Mucosa of rectum (tissue), 2 donors: Measurements from ENCODE around the gene TEX50.
"Not testable (repeated sequence)": the region's sequence is repeated elsewhere in the genome, so short reads cannot be mapped to it uniquely, and the experiment has no call there.

Experiments
- H3K27ac ChIP-seq, 2 donors: one replicate each; pipeline ENCODE4 v1.7.0; 2013; ENCODE audit warnings: inconsistent platforms in 2 of 2, low read depth in 2 of 2, low read length in 2 of 2
- H3K27me3 ChIP-seq, 2 donors: one replicate each; pipeline ENCODE4 v1.7.0; 2013; ENCODE audit warnings: low read length in 2 of 2; ENCODE audit not compliant: control insufficient read depth in 2 of 2, insufficient read depth in 2 of 2
- H3K36me3 ChIP-seq, 2 donors: one replicate each; pipeline ENCODE4 v1.7.0; 2013; ENCODE audit warnings: low read length in 2 of 2; ENCODE audit not compliant: control insufficient read depth in 2 of 2, insufficient read depth in 2 of 2
- H3K4me1 ChIP-seq, 2 donors: one replicate each; pipeline ENCODE4 v1.7.0; 2013; ENCODE audit warnings: low read length in 2 of 2, mild to moderate bottlenecking in 1 of 2; ENCODE audit not compliant: control insufficient read depth in 2 of 2, insufficient read depth in 2 of 2
- H3K4me3 ChIP-seq, 2 donors: one replicate each; pipeline ENCODE4 v1.7.0; 2013; ENCODE audit warnings: low read length in 2 of 2
- H3K9ac ChIP-seq, 2 donors: one replicate each; pipeline ENCODE4 v1.7.0; 2013; ENCODE audit warnings: low read length in 2 of 2, low read depth in 1 of 2, mild to moderate bottlenecking in 1 of 2
- H3K9me3 ChIP-seq, 2 donors: one replicate each; pipeline ENCODE4 v1.7.0; 2013; ENCODE audit warnings: low read length in 2 of 2; ENCODE audit not compliant: control insufficient read depth in 2 of 2
- donor health status: healthy.
- donor health status: Normal muscosa, but diverticular disease.

Gene TEX50, protein sequence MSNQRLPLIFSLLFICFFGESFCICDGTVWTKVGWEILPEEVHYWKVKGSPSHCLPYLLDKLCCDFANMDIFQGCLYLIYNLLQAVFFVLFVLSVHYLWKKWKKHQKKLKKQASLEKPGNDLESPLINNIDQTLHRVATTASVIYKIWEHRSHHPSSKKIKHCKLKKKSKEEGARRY

DNA sequence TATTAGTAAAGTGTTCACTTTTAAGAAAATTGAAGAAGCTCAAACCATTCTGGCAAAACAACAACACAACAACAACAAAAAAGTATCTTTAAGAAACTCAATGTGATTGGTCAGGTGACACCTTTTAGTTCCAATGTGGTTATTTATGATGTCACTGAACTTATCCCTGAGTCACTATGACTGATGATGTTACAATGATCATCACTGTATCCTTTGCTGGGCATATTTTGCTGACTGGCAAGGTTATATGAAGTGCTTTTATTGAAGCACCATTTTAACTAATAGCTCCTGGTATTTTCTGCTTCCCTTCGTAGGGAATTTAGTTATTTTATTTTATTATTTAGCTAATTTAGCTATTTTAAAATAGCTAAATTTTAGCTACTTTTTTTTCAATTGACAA is at the start of gene TEX50:
Gene TEX50, plus strand, starts transcription at position 223 of the 400 bp plus-strand sequence. CDS start 184 bp downstream, outside the sequence.
- no peaks in the 10 kb centered on the region for H3K4me1 ChIP-seq
- no peak within 1 kb of the TSS for H3K9ac ChIP-seq
- H3K4me3 ChIP-seq, result no peak within 1 kb of the TSS
- H3K27me3 ChIP-seq, result no peaks in the 10 kb centered on the region
- H3K27ac ChIP-seq, result no peak within 1 kb of the TSS
- H3K36me3 ChIP-seq, result no peaks in the 10 kb centered on the region
- no peaks in the 10 kb centered on the region for H3K9me3 ChIP-seq

DNA sequence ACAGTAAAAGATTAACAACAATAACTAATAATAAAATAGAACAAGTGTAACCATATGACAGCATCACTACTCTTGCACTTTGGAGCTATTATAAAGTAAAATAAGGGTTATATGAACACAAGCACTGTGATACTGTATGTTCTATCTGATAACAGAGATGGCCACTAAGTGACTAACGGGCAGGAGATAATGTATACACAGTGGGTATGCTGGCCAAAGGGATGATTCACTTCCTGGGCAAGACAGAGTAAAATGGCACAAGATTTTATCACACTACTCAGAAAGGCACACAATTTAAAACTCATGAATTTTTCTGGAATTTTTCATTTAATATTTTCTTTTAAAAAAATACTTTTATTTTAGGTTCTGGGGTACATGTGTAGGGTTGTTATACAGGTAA is 44.6 kb upstream of the TEX50 start:
- Histone ChIP-seq H3K27ac (no peak overlapping the region), H3K4me1 (no peaks in the 10 kb centered on the region), H3K36me3 (no peaks in the 10 kb centered on the region), H3K9me3 (no peaks in the 10 kb centered on the region), H3K27me3 (no peaks in the 10 kb centered on the region), H3K9ac (no peak overlapping the region), H3K4me3 (no peak overlapping the region)

DNA sequence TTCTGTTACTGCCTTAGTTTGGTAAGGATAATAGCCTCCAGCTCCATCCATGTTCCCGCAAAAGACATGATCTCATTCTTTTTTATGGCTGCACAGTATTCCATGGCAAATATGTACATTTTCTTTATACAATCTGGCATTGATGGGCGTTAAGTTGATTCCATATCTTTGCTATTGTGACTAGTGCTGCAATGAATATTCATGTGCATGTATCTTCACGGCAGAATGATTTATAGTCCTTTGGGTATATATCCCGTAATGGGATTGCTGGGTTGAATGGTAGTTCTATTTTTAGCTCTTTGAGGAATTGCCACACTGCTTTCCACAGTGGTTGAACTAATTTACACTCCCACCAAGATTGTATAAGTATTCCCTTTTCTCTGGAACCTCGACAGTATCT is 44.0 kb upstream of the TEX50 start:
- H3K27me3 ChIP-seq, H3K4me1 ChIP-seq, H3K9me3 ChIP-seq, H3K27ac ChIP-seq, H3K9ac ChIP-seq, H3K4me3 ChIP-seq, H3K36me3 ChIP-seq: not testable (repeated sequence)

DNA sequence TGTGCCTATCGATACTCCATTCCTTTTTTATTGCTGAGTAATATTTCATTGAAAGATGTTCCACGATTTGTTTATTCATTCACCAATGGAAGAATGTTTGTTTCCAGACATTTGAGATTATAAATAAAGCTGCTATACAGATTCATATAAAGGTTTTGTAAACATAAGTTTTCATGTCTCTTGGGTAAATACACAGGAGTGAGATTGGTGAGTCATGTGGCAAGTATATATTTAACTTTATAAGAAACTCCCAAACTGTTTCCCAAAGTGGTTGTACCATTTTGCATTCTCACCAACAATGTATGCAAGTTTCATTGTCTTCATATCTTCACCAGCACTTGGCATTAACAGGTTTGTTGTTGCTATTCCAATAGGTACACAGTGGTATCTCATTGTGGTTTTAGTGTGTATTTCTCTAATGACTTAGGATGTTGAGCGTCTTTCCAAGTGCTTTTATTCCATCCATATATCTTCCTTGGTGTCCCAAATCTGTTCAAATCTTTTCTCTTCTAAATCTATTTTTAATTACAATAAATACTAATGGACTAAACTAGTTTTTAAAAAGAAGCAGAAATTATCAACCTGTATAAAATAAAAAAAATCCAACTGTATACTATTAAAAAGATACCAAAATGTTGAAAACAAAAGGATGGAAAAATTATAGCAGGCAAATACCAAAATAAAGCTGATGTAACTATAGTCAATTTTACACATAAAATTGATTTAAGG is 38.9 kb upstream of the TEX50 start:
- H3K4me3 ChIP-seq, result no peak overlapping the region

DNA sequence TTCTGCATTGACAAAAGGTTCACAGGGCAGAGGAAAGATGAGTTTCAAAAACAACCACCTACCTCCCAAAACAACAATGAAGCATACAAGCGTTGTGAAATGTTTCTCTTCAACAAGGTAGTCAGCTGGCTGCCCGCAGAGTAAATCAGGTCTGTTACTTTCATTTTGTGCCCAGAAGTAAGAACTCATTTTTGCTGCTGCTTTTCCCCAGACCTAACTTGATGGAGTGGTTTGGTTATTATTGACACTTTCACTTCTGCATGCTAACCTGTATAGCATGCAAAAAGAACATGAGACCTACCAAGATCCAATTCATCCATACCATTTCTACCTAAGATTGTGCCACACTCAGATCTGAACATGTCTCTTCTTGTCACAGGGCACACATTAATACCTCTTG is 33.5 kb upstream of the TEX50 start:
- H3K9ac ChIP-seq, result no peak overlapping the region
- no peaks in the 10 kb centered on the region for H3K9me3 ChIP-seq
- H3K27me3 ChIP-seq, result peaks cover 0 to 1% of the 10 kb centered on the region in 2 donors
- H3K27ac ChIP-seq, result no peak overlapping the region
- H3K4me3 ChIP-seq, result no peak overlapping the region
- no peaks in the 10 kb centered on the region for H3K36me3 ChIP-seq
- no peaks in the 10 kb centered on the region for H3K4me1 ChIP-seq

More for the DNA sequence above, 38.9 kb upstream of the TEX50 start:
- no peaks in the 10 kb centered on the region for H3K9me3 ChIP-seq
- peaks cover 0 to 1% of the 10 kb centered on the region in 2 donors for H3K27me3 ChIP-seq
- H3K27ac ChIP-seq, result no peak overlapping the region
- no peaks in the 10 kb centered on the region for H3K36me3 ChIP-seq
- no peaks in the 10 kb centered on the region for H3K4me1 ChIP-seq
- no peak overlapping the region for H3K9ac ChIP-seq

DNA sequence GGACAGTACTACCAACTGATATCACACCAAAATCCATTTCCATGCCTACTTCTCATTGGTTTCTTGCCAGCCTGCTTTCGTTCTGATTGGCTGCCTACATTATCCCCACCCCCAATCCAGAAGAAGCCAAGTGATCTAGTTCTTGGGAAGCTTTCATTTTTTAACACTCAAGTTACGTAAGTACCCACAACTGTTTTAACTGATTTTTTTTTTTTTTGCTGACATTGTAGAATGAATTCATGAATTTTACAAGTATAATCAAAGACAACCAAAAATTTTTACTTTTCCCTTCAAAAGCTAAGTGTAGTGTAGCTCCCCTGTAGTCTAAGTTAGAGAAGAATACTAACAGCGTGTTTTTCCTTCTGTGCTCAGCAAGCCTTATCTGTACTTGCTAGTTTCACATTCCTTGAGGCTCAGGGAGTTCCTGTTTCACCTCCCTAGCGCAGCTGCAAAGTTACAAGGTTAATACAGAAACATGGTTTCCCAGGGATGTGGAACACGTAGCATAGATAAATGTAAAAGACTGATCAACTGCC is 32.0 kb upstream of the TEX50 start, which contains the start of gene SLC9C2:
Gene SLC9C2, minus strand, starts transcription at position 17 of the 536 bp plus-strand sequence. CDS start 1,296 bp downstream, outside the sequence.
- H3K36me3 ChIP-seq, result no peaks in the 10 kb centered on the region
- H3K9ac ChIP-seq, result no peak within 1 kb of the TSS
- H3K27ac ChIP-seq, result no peak within 1 kb of the TSS
- no peaks in the 10 kb centered on the region for H3K27me3 ChIP-seq
- H3K4me3 ChIP-seq, result no peak within 1 kb of the TSS
- no peaks in the 10 kb centered on the region for H3K4me1 ChIP-seq
- no peaks in the 10 kb centered on the region for H3K9me3 ChIP-seq

DNA sequence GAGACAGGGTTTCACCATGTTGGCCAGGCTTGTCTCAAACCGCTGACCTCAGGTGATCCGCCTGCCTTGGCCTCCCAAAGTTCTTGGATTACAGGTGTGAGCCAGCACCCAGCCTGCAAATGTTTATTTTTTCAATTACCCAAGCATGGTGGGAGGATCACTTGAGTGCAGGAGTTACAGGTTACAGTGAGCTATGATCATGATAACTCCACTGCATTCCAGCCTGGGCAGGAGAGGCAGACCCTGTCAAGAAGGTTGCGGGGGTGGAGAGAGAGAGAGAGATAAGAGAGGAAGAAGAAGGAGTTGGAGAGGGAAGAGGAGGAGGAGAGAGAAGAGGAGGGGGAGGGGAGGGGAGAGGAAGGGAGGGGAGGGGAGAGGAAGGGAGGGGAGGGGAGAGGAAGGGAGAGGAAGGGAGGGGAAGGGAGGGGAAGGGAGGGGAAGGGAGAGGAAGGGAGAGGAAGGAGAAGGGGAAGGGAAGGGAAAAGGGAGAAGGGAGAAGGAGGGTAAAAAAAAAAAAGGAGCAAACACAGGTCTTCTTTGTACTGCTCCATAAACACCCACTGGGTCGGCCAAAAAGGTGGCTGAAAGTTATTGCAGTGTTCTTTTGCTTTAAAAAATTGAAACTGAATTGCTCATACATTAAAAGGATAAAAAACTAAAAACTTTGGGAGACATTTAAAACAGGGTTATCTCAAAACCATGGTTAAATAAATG is 26.5 kb upstream of the TEX50 start:
- Histone ChIP-seq H3K4me3 (no peak overlapping the region), H3K27ac (no peak overlapping the region), H3K4me1 (no peaks in the 10 kb centered on the region), H3K9ac (no peak overlapping the region), H3K9me3 (no peaks in the 10 kb centered on the region), H3K36me3 (no peaks in the 10 kb centered on the region), H3K27me3 (no peaks in the 10 kb centered on the region)

DNA sequence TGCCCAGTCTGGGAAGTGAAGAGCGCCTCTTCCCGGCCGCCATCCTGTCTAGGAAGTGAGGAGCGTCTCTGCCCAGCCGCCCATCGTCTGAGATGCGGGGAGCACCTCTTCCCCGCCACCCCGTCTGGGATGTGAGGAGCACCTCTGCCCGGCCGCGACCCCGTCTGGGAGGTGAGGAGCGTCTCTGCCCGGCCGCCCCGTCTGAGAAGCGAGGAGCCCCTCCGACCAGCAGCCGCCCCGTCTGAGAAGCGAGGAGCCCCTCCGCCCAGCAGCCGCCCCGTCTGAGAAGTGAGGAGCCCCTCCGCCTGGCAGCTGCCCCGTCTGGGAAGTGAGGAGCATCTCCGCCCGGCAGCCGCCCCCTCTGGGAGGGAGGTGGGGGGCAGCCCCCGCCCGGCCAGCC is 22.1 kb upstream of the TEX50 start:
- H3K9me3 ChIP-seq, H3K27ac ChIP-seq, H3K4me1 ChIP-seq, H3K9ac ChIP-seq, H3K36me3 ChIP-seq, H3K27me3 ChIP-seq, H3K4me3 ChIP-seq: not testable (repeated sequence)

DNA sequence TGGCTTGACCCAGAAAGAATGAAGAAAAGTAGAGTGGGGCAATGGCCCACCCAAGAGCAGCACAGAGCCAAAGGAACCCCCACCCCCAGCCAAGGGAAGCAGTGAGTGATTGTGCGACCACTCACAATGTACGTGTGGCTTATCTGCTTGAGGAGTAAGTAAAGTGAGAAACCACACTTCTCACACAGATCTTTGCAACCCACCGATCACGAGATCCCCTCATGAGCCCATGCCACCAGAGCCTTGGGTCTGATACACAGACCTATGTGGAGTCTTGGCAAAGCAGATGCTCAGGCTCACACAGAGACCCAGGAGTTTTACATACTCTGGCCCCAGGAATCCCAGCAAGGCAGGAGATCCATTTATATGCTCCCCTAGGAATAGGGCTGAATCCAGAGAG is 18.3 kb upstream of the TEX50 start:
- no peak overlapping the region for H3K9ac ChIP-seq
- no peaks in the 10 kb centered on the region for H3K27me3 ChIP-seq
- H3K4me3 ChIP-seq, result no peak overlapping the region
- no peak overlapping the region for H3K27ac ChIP-seq
- H3K36me3 ChIP-seq, result no peaks in the 10 kb centered on the region
- H3K9me3 ChIP-seq, result no peaks in the 10 kb centered on the region
- no peaks in the 10 kb centered on the region for H3K4me1 ChIP-seq

DNA sequence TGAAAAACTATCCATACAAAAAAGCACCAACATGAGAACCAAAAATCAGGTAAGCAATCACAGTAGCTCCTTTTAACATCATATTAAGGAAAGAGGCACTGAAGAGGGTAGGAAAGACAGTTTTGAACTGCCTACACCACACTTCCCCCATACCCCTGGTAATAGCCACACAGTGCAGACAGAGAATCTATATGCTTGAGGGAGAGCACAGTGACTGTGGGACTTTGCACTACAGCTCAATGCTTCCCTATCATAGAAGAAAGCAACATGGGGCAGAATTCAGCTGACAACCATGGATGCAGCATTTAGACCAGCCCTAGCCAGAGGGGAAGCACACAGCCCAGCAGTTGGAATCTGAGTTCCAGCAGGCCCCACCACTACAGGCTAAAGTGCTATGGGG is 7.9 kb upstream of the TEX50 start:
- no peak overlapping the region for H3K4me3 ChIP-seq
- no peaks in the 10 kb centered on the region for H3K9me3 ChIP-seq
- H3K27me3 ChIP-seq, result no peaks in the 10 kb centered on the region
- no peak overlapping the region for H3K27ac ChIP-seq
- no peak overlapping the region for H3K9ac ChIP-seq
- H3K36me3 ChIP-seq, result no peaks in the 10 kb centered on the region
- H3K4me1 ChIP-seq, result no peaks in the 10 kb centered on the region
